Measurements from ENCODE around the gene GMPR2. TPM values are rescaled to one million over a fixed set of nuclear protein-coding genes. Genes with fewer than 3 reads are reported as not detected.

GMPR2 gene
- polyA plus RNA-seq, 12 donors: 39.8 to 82.9 (median 54.4) TPM; not detected in 1

- DNase-seq: no peak
These were observed 16.7 kb downstream of the GMPR2 start for GRCh38 chr14:24249230-24250021.

GRCh38 chr14:24250354-24250753, 17.6 kb downstream of the GMPR2 start:
- DNase-seq: no peak

- DNase-seq: no peak
These were observed 19.2 kb downstream of the GMPR2 start for GRCh38 chr14:24251880-24252288.

- no peak for DNase-seq
These were observed 19.8 kb downstream of the GMPR2 start for GRCh38 chr14:24252289-24253124.

GRCh38 chr14:24253936-24254335, 21.2 kb downstream of the GMPR2 start:
- DNase-seq: no peak

GRCh38 chr14:24254630-24255392, 22.1 kb downstream of the GMPR2 start:
- DNase-seq: no peak

- DNase-seq: no peak
These were observed 22.7 kb downstream of the GMPR2 start for GRCh38 chr14:24255438-24255837.

- no peak for DNase-seq
These were observed 23.4 kb downstream of the GMPR2 start for GRCh38 chr14:24255931-24256711.

- DNase-seq: no peak
These were observed 24.2 kb downstream of the GMPR2 start for GRCh38 chr14:24256960-24257359.

- no peak for DNase-seq
These were observed 25.4 kb downstream of the GMPR2 start for GRCh38 chr14:24258119-24258518.

- DNase-seq: no peak
These were observed 26.0 kb downstream of the GMPR2 start for GRCh38 chr14:24258548-24259265.

GRCh38 chr14:24259282-24260025, 26.7 kb downstream of the GMPR2 start:
- DNase-seq: no peak

- DNase-seq: no peak
These were observed 27.5 kb downstream of the GMPR2 start for GRCh38 chr14:24260026-24260779.

GRCh38 chr14:24260780-24261157, 28.0 kb downstream of the GMPR2 start:
- DNase-seq: no peak

GRCh38 chr14:24261256-24261968, 28.7 kb downstream of the GMPR2 start:
- no peak for DNase-seq

GRCh38 chr14:24261969-24262327, 29.2 kb downstream of the GMPR2 start:
- DNase-seq: no peak

GRCh38 chr14:24262821-24263733, 30.3 kb downstream of the GMPR2 start, which contains the start of gene TGM1:
TGM1 (minus strand) TSS chr14:24263177; CDS start chr14:24262352, 825 bp downstream.
- no peak for DNase-seq
